Nephron (organoid): ENCODE results near the gene LRRC61.

Source experiments
- H3K27ac Mint-ChIP-seq, 3 experiments: 2 replicates each; pipeline ENCODE4 v1.8.0; 2020; ENCODE audit warnings: mixed read lengths in 3 of 3, mild to moderate bottlenecking in 2 of 3, moderate library complexity in 1 of 3
- H3K27me3 Mint-ChIP-seq: 2 replicates; pipeline ENCODE4 v1.8.0; 2021; ENCODE audit warnings: low read depth, mild to moderate bottlenecking, moderate library complexity, mixed read lengths
- H3K36me3 Mint-ChIP-seq: 2 replicates; pipeline ENCODE4 v1.8.0; 2020; ENCODE audit warnings: low read depth, mixed read lengths
- H3K4me1 Mint-ChIP-seq: 2 replicates; pipeline ENCODE4 v1.8.0; 2020; ENCODE audit warnings: mixed read lengths
- H3K4me3 Mint-ChIP-seq, 3 experiments: 2 replicates each; pipeline ENCODE4 v1.8.0; 2020; ENCODE audit warnings: mild to moderate bottlenecking in 3 of 3, mixed read lengths in 3 of 3, moderate library complexity in 2 of 3
- H3K9me3 Mint-ChIP-seq: 2 replicates; pipeline ENCODE4 v1.8.0; 2020; ENCODE audit warnings: mixed read lengths
- CTCF ChIP-seq, 3 experiments: fragments of 200-600 bp; sonication (generic); IDR thresholded peaks; one replicate each; pipeline ENCODE4 v1.5.0; 2021; ENCODE audit warnings: antibody characterized with exemption in 3 of 3; ENCODE audit not compliant: unreplicated experiment in 3 of 3

LRRC61 gene

GRCh38 chr7:150355666-150356059 lies 32.5 kb downstream of the LRRC61 start:
- no peak for TF ChIP-seq CTCF (IDR thresholded peaks at IDR 0.05; ENCODE audit: unreplicated experiment in 3 of 3)
- Mint-ChIP-seq H3K27me3 (peaks cover 3% of the 10 kb centered on the region), H3K4me1 (peaks cover 11% of the 10 kb centered on the region)

DNA sequence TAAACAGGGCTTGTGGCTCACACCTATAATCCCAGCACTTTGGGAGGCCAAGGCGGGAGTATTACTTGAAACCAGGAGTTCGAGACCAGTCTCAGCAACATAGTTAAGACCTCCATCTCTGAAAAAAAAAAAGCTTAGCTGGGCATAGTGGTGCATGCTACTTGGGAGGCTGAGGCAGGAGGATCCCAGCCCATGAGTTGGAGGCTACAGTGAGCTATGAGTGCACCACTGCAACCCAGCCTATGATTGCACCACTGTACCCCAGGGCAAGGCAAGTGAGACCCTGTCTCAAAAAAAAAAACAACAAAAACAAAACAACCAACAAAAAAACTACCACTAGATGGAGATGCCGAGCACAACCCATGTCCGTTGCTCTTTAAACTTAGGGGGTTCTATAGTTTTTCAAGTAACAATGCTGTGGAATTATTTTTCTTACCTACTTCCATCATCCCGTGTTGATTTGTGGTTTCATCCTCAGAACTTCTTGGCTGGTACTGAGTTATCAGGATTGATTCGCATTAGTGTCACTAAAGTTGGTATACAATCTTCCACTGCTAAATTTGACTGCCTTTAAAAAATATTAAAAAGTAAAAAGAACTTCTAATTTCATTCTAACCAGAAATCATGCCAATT lies 33.2 kb downstream of the LRRC61 start:
- no peak overlapping the region for H3K4me3 Mint-ChIP-seq
- H3K4me1 Mint-ChIP-seq: peaks cover 15% of the 10 kb centered on the region
- H3K27ac Mint-ChIP-seq: no peak overlapping the region
- no peaks in the 10 kb centered on the region for H3K36me3 Mint-ChIP-seq
- H3K9me3 Mint-ChIP-seq: no peaks in the 10 kb centered on the region
- peaks cover 3% of the 10 kb centered on the region for H3K27me3 Mint-ChIP-seq
- TF ChIP-seq CTCF (IDR thresholded peaks at IDR 0.05; ENCODE audit: unreplicated experiment in 3 of 3): peak; percentile 65 to 70 (median 69)

More at GRCh38 chr7:150355666-150356059, 32.5 kb downstream of the LRRC61 start:
- Mint-ChIP-seq H3K9me3 (no peaks in the 10 kb centered on the region), H3K36me3 (no peaks in the 10 kb centered on the region), H3K4me3 (no peak overlapping the region), H3K27ac (no peak overlapping the region)

- no peaks in the 10 kb centered on the region for H3K9me3 Mint-ChIP-seq
- H3K4me1 Mint-ChIP-seq: peaks cover 24% of the 10 kb centered on the region
- no peak overlapping the region for H3K27ac Mint-ChIP-seq
- peaks cover 3% of the 10 kb centered on the region for H3K27me3 Mint-ChIP-seq
- no peak overlapping the region for H3K4me3 Mint-ChIP-seq
- H3K36me3 Mint-ChIP-seq: no peaks in the 10 kb centered on the region
- no peak for TF ChIP-seq CTCF (IDR thresholded peaks at IDR 0.05; ENCODE audit: unreplicated experiment in 3 of 3)
Measured at GRCh38 chr7:150357270-150357669, 34.1 kb downstream of the LRRC61 start.

GRCh38 chr7:150357771-150358427 lies 34.7 kb downstream of the LRRC61 start:
- Mint-ChIP-seq H3K4me1 (peaks cover 30% of the 10 kb centered on the region), H3K4me3 (no peak overlapping the region), H3K27me3 (peaks cover 3% of the 10 kb centered on the region), H3K36me3 (no peaks in the 10 kb centered on the region), H3K9me3 (no peaks in the 10 kb centered on the region), H3K27ac (no peak overlapping the region)
- no peak for TF ChIP-seq CTCF (IDR thresholded peaks at IDR 0.05; ENCODE audit: unreplicated experiment in 3 of 3)

DNA sequence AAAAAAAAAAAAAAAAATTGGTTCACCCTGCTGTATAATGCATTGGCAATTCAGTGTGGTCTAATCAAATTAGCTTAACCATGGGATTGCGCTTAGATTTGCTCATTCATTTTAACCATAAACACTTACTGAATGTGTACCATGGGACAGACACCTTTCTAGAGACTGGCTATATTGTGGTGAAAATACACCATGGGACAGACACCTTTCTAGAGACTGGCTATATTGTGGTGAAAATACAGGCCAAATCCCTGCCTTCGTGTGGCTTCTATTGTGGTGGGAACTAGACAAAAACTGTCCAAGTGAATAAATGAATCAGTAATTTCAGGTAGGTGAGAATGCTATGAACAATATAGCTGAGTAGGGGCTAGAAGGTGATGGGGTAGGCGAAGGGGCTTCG lies 35.3 kb downstream of the LRRC61 start:
- TF ChIP-seq CTCF (IDR thresholded peaks at IDR 0.05; ENCODE audit: unreplicated experiment in 3 of 3): no peak
- Mint-ChIP-seq H3K4me3 (no peak overlapping the region), H3K36me3 (no peaks in the 10 kb centered on the region), H3K4me1 (peaks cover 35% of the 10 kb centered on the region), H3K27ac (no peak overlapping the region), H3K27me3 (no peaks in the 10 kb centered on the region), H3K9me3 (no peaks in the 10 kb centered on the region)
